GM18873 (cell line): ENCODE data around the gene CFAP74.
"Not testable (repeated sequence)": the region's sequence is repeated elsewhere in the genome, so short reads cannot be mapped to it uniquely, and the experiment has no call there.

ENCODE experiments used
- ATAC-seq: cut with Tn5 transposase; IDR thresholded peaks from one replicate; pipeline ENCODE4 v1.9.1; 2021; ENCODE audit warnings: mild to moderate bottlenecking, moderate library complexity, moderate number of reproducible peaks; ENCODE audit not compliant: unreplicated experiment, low FRiP score

The CFAP74 gene

GRCh38 chr1:1937061-1937460, 66.5 kb downstream of the CFAP74 start:
- ATAC-seq = no peak

GRCh38 chr1:1934848-1935247, 68.7 kb downstream of the CFAP74 start:
- ATAC-seq = not testable (repeated sequence)

GRCh38 chr1:1929639-1930545, 73.7 kb downstream of the CFAP74 start:
- no peak for ATAC-seq

GRCh38 chr1:1929102-1929638, 74.4 kb downstream of the CFAP74 start:
- no peak for ATAC-seq

GRCh38 chr1:1928231-1929101, 75.1 kb downstream of the CFAP74 start:
- ATAC-seq = no peak

- ATAC-seq = no peak
Observed at GRCh38 chr1:1927751-1928150, 75.8 kb downstream of the CFAP74 start.

GRCh38 chr1:1926886-1927660, 76.5 kb downstream of the CFAP74 start:
- no peak for ATAC-seq

GRCh38 chr1:1926346-1926811, 77.2 kb downstream of the CFAP74 start:
- no peak for ATAC-seq

- ATAC-seq = no peak
Observed at GRCh38 chr1:1925437-1926345, 77.9 kb downstream of the CFAP74 start.

GRCh38 chr1:1924849-1925248, 78.7 kb downstream of the CFAP74 start:
- no peak for ATAC-seq

- no peak for ATAC-seq
Observed at GRCh38 chr1:1924386-1924785, 79.2 kb downstream of the CFAP74 start.

GRCh38 chr1:1922956-1923833, 80.4 kb downstream of the CFAP74 start:
- ATAC-seq = no peak

- ATAC-seq = no peak
Observed at GRCh38 chr1:1922702-1922955, 81.0 kb downstream of the CFAP74 start.

- ATAC-seq = no peak
Observed at GRCh38 chr1:1921901-1922701, 81.5 kb downstream of the CFAP74 start.

- no peak for ATAC-seq
Observed at GRCh38 chr1:1921459-1921862, 82.1 kb downstream of the CFAP74 start.

GRCh38 chr1:1920608-1921458, 82.8 kb downstream of the CFAP74 start:
- no peak for ATAC-seq
